Panc1 (cell line): ENCODE results near the gene EFCC1. TPM values are rescaled to one million over a fixed set of nuclear protein-coding genes. Genes with fewer than 3 reads are reported as not detected.

ENCODE experiments used
- ATAC-seq: fragments of 200-7000 bp; cut with Tn5 transposase; 2 replicates; pipeline ENCODE4 v1.9.1; 2020; ENCODE audit warnings: mild to moderate bottlenecking, moderate library complexity
- BruUV-seq: library from RNA; stranded (reverse); fragments of 400-500 nt; replicated peaks from 2 replicates; lab custom pipeline; 2021; lab: Mats Ljungman, UMichigan
- CTCF ChIA-PET: fragments of 300-600 bp; sonication (Branson Sonifier 250); formaldehyde crosslinking; loops from one replicate; lab custom pipeline; 2022; ENCODE audit warnings: antibody characterized with exemption; lab: Charles Lee
- POLR2A ChIA-PET: fragments of 300-600 bp; sonication (Branson Sonifier 250); formaldehyde crosslinking; loops from one replicate; lab custom pipeline; 2022; ENCODE audit warnings: antibody characterized with exemption; lab: Charles Lee
- DNase-seq: peaks from one replicate; pipeline ENCODE4 v3.0.0-alpha.2; 2010; ENCODE audit warnings: low read depth, low spot score
- H3K27ac ChIP-seq: 2 replicates; pipeline ENCODE4 v1.5.1; 2011; ENCODE audit warnings: mild to moderate bottlenecking, low read length, inconsistent platforms
- H3K27me3 ChIP-seq: fragments of 200-500 bp; sonication (Bioruptor generic); 2 replicates; pipeline ENCODE4 v1.6.0; 2014; ENCODE audit warnings: low read length, inconsistent platforms; ENCODE audit not compliant: control insufficient read depth, insufficient read depth
- H3K36me3 ChIP-seq: fragments of 200-500 bp; sonication (Bioruptor generic); 2 replicates; pipeline ENCODE4 v1.5.1; 2014; ENCODE audit warnings: inconsistent platforms, mild to moderate bottlenecking, low read length, moderate library complexity; ENCODE audit not compliant: control insufficient read depth, insufficient read depth
- H3K4me1 ChIP-seq: 2 replicates; pipeline ENCODE4 v1.5.1; 2011; ENCODE audit warnings: inconsistent platforms, mild to moderate bottlenecking, low read length, moderate library complexity; ENCODE audit not compliant: control insufficient read depth, insufficient read depth
- H3K4me3 ChIP-seq, 2 experiments: 2 replicates each; pipeline ENCODE4 v1.5.1; 2011 to 2012; ENCODE audit warnings: low read depth in 2 of 2, low read length in 2 of 2, mild to moderate bottlenecking in 2 of 2, inconsistent platforms in 1 of 2, moderate library complexity in 1 of 2
- H3K9me3 ChIP-seq: fragments of 200-500 bp; sonication (Bioruptor generic); 2 replicates; pipeline ENCODE4 v1.5.1; 2014; ENCODE audit warnings: low read depth, mild to moderate bottlenecking, inconsistent platforms, low read length, moderate library complexity; ENCODE audit not compliant: control insufficient read depth, insufficient read depth
- CTCF ChIP-seq: fragments of 450-650 bp; IDR thresholded peaks from 2 replicates; pipeline ENCODE4 v1.5.1; 2017; ENCODE audit warnings: mild to moderate bottlenecking
- POLR2AphosphoS5 ChIP-seq: IDR thresholded peaks from 2 replicates; pipeline ENCODE4 v1.6.1; 2012; ENCODE audit warnings: mild to moderate bottlenecking, low read depth, low read length, moderate library complexity
- REST ChIP-seq, 2 experiments: IDR thresholded peaks; 2 replicates each; pipeline ENCODE4 v1.6.1; 2011 to 2012; ENCODE audit warnings: low read depth in 2 of 2, control low read depth in 1 of 2, low read length in 1 of 2, mild to moderate bottlenecking in 1 of 2, moderate library complexity in 1 of 2; ENCODE audit not compliant: insufficient read depth in 1 of 2
- SIN3A ChIP-seq: IDR thresholded peaks from 2 replicates; pipeline ENCODE4 v1.6.1; 2012; ENCODE audit warnings: low read depth, mild to moderate bottlenecking, low read length, moderate library complexity, borderline replicate concordance; ENCODE audit not compliant: insufficient read depth
- TCF7L2 ChIP-seq: IDR thresholded peaks from 2 replicates; pipeline ENCODE4 v1.6.1; 2011; ENCODE audit warnings: mild to moderate bottlenecking, low read depth, low read length, inconsistent platforms
- in situ Hi-C: cut with HindIII; loops from 2 replicates; pipeline ENCODE4 v1.10.0; 2016; ENCODE audit warnings: low sequenced_read_pairs, low pct_unique_long_range_greater_than_20kb
- intact Hi-C: fragments of 100-400 bp; cut with micrococcal nuclease; formaldehyde crosslinking; loops from one replicate; pipeline ENCODE4 v1.10.0; 2022; ENCODE audit not compliant: unreplicated experiment
- total RNA-seq: library from RNA; stranded (reverse); gene quantifications from one replicate; pipeline ENCODE4 v1.2.1, GENCODE V29; 2021; ENCODE audit not compliant: unreplicated experiment

Gene EFCC1
- total RNA-seq, 1 experiment from 2014 or later, result 0.15 TPM

GRCh38 chr3:128973988-128974564 lies 27.0 kb upstream of the EFCC1 start:
- intact Hi-C loops (loop anchor here (5.0 to 10.0 kb wide), 2 partner anchors 111 to 273 kb away; partner anchors contain the start of gene COPG1), in situ Hi-C loops (no loop called here)
- no peaks in the 10 kb centered on the region for H3K9me3 ChIP-seq
- H3K4me1 ChIP-seq, result no peaks in the 10 kb centered on the region
- H3K36me3 ChIP-seq, result no peaks in the 10 kb centered on the region
- CTCF ChIA-PET, result no interaction called here
- H3K27me3 ChIP-seq, result peaks cover 6% of the 10 kb centered on the region; the same call in 1 of the 2 replicates
- no peak for DNase-seq
- POLR2A ChIA-PET, result no interaction called here
- TF ChIP-seq TCF7L2, result no peak
- no peak for TF ChIP-seq SIN3A
- TF ChIP-seq POLR2AphosphoS5, result no peak
- TF ChIP-seq CTCF, result no peak
- TF ChIP-seq REST (IDR thresholded peaks at IDR 0.05; ENCODE audit: insufficient read depth in 1 of 2, low read depth in 2 of 2, low read length in 1 of 2), result no peak
- H3K27ac ChIP-seq, result no peak overlapping the region
- no peak overlapping the region for H3K4me3 ChIP-seq
- no TSS peak for BruUV-seq
- no peak for ATAC-seq

- DNase-seq (no peak), ATAC-seq (no peak)
- Histone ChIP-seq H3K27ac (no peak overlapping the region), H3K9me3 (no peaks in the 10 kb centered on the region), H3K4me1 (no peaks in the 10 kb centered on the region), H3K4me3 (no peak overlapping the region), H3K36me3 (no peaks in the 10 kb centered on the region), H3K27me3 (peaks cover 6% of the 10 kb centered on the region; the same call in 1 of the 2 replicates)
- in situ Hi-C loops (no loop called here), intact Hi-C loops (loop anchor here (10.0 kb wide), 1 partner anchor 110 kb away; no protein-coding TSS in a partner anchor)
- ChIA-PET CTCF (no interaction called here), POLR2A (no interaction called here)
- TF ChIP-seq POLR2AphosphoS5, result no peak
- no peak for TF ChIP-seq CTCF
- no peak for TF ChIP-seq SIN3A
- no peak for TF ChIP-seq TCF7L2
- TF ChIP-seq REST (IDR thresholded peaks at IDR 0.05; ENCODE audit: insufficient read depth in 1 of 2, low read depth in 2 of 2, low read length in 1 of 2), result no peak
- BruUV-seq, result no TSS peak
Observed at GRCh38 chr3:128975276-128975675, 25.8 kb upstream of the EFCC1 start.
